Liver (tissue), 9 donors: ENCODE data around the gene NFIL3. TPM values are rescaled to one million over a fixed set of nuclear protein-coding genes. Genes with fewer than 3 reads are reported as not detected.

Experiments used
- DNase-seq: peaks from one replicate; pipeline ENCODE4 v3.0.0-alpha.2; 2017; ENCODE audit warnings: low spot score
- H3K27ac ChIP-seq, 2 donors: one replicate each; pipeline ENCODE4 v1.7.0; 2013; ENCODE audit warnings: inconsistent platforms in 2 of 2, low read length in 2 of 2, control low read depth in 1 of 2, low read depth in 1 of 2, mild to moderate bottlenecking in 1 of 2
- H3K27me3 ChIP-seq, 4 donors: one replicate each; pipeline versions ENCODE4 v1.6.1 to v1.7.0; 2013; ENCODE audit warnings: low read length in 3 of 4, inconsistent platforms in 1 of 4, mild to moderate bottlenecking in 1 of 4, moderate library complexity in 1 of 4; ENCODE audit not compliant: control insufficient read depth in 4 of 4, insufficient read depth in 4 of 4
- H3K36me3 ChIP-seq, 4 donors: one replicate each; pipeline versions ENCODE4 v1.6.1 to v1.7.0; 2013; ENCODE audit warnings: low read length in 3 of 4, mild to moderate bottlenecking in 3 of 4, low read depth in 1 of 4, moderate library complexity in 1 of 4; ENCODE audit not compliant: control insufficient read depth in 4 of 4, insufficient read depth in 3 of 4
- H3K4me1 ChIP-seq, 4 donors: one replicate each; pipeline versions ENCODE4 v1.6.1 to v1.7.0; 2013; ENCODE audit warnings: low read length in 3 of 4, mild to moderate bottlenecking in 3 of 4, moderate library complexity in 1 of 4; ENCODE audit not compliant: control insufficient read depth in 4 of 4, insufficient read depth in 4 of 4
- H3K4me3 ChIP-seq, 3 donors: one replicate each; pipeline versions ENCODE4 v1.6.1 to v1.7.0; 2013; ENCODE audit warnings: low read length in 3 of 3, control low read depth in 1 of 3, low read depth in 1 of 3, mild to moderate bottlenecking in 1 of 3
- H3K9ac ChIP-seq, 2 donors: one replicate each; pipeline ENCODE4 v1.7.0; 2013; ENCODE audit warnings: low read length in 2 of 2, mild to moderate bottlenecking in 2 of 2, moderate library complexity in 2 of 2, control low read depth in 1 of 2, low read depth in 1 of 2
- H3K9me3 ChIP-seq, 4 donors: one replicate each; pipeline versions ENCODE4 v1.6.1 to v1.7.0; 2013; ENCODE audit warnings: low read length in 3 of 4; ENCODE audit not compliant: control insufficient read depth in 4 of 4
- EGR1 ChIP-seq, 2 donors: IDR thresholded peaks; 2 replicates each; pipeline ENCODE4 v1.6.1; 2016 to 2018; ENCODE audit warnings: antibody characterized with exemption in 2 of 2, low read depth in 2 of 2
- FOXA1 ChIP-seq: IDR thresholded peaks from 2 replicates; pipeline ENCODE4 v1.6.1; 2016; ENCODE audit warnings: antibody characterized with exemption
- FOXA2 ChIP-seq: IDR thresholded peaks from 2 replicates; pipeline ENCODE4 v1.6.1; 2016; ENCODE audit warnings: antibody characterized with exemption
- GABPA ChIP-seq, 2 donors: IDR thresholded peaks in 1 of 2; conservative IDR thresholded peaks in 1 of 2; 2 replicates each; pipeline ENCODE4 v1.6.1; 2016; ENCODE audit warnings: antibody characterized with exemption in 2 of 2, mild to moderate bottlenecking in 1 of 2, moderate library complexity in 1 of 2
- HNF4A ChIP-seq, 2 donors: conservative IDR thresholded peaks; 2 replicates each; pipeline ENCODE4 v1.6.1; 2016; ENCODE audit warnings: antibody characterized with exemption in 2 of 2, mild to moderate bottlenecking in 2 of 2
- HNF4G ChIP-seq: IDR thresholded peaks from 2 replicates; pipeline ENCODE4 v1.6.1; 2016; ENCODE audit warnings: antibody characterized with exemption
- JUND ChIP-seq, 2 donors: IDR thresholded peaks; 2 replicates each; pipeline ENCODE4 v1.6.1; 2016; ENCODE audit warnings: antibody characterized with exemption in 2 of 2
- NR2F2 ChIP-seq: IDR thresholded peaks from 2 replicates; pipeline ENCODE4 v1.6.1; 2016; ENCODE audit warnings: antibody characterized with exemption
- RAD21 ChIP-seq, 2 donors: IDR thresholded peaks; 2 replicates each; pipeline ENCODE4 v1.6.1; 2016; ENCODE audit warnings: antibody characterized with exemption in 2 of 2, mild to moderate bottlenecking in 2 of 2
- RXRA ChIP-seq, 2 donors: IDR thresholded peaks; 2 replicates each; pipeline ENCODE4 v1.6.1; 2017 to 2018; ENCODE audit warnings: antibody characterized with exemption in 2 of 2, mild to moderate bottlenecking in 1 of 2
- SP1 ChIP-seq: IDR thresholded peaks from 2 replicates; pipeline ENCODE4 v1.6.1; 2018; ENCODE audit warnings: antibody characterized with exemption, mild to moderate bottlenecking
- TAF1 ChIP-seq: conservative IDR thresholded peaks from 2 replicates; pipeline ENCODE4 v1.6.1; 2016; ENCODE audit warnings: antibody characterized with exemption, mild to moderate bottlenecking
- YY1 ChIP-seq: IDR thresholded peaks from 2 replicates; pipeline ENCODE4 v1.6.1; 2016; ENCODE audit warnings: antibody characterized with exemption, mild to moderate bottlenecking
- WGBS: extraction: QIAGEN DNeasy Blood & Tissue Kit; methylation state at CpG from one replicate; pipeline ENCODE4 v1.1.7; 2013; 5-methylcytosine and 5-hydroxymethylcytosine counted together
- polyA plus RNA-seq, 2 donors: library from polyadenylated mRNA; stranded (reverse) in 1 of 2; unstranded in 1 of 2; fragments of 200-250 nt in 1 of 2; fragments of >200 nt in 1 of 2; fragmentation: Nextera tagmentation in 1 of 2; extraction: Ambion mirVana in 1 of 2; gene quantifications; one replicate each; pipeline versions ENCODE4 v1.2.1 to v1.2.3, GENCODE V29; 2013 to 2015
- total RNA-seq, 2 donors: library from RNA; depleted of rRNA; stranded (reverse); fragments of >200 nt; gene quantifications; one replicate each; pipeline ENCODE4 v1.2.3, GENCODE V29; 2014
- TF ChIP-seq, protein P1 (sequence below): IDR thresholded peaks from 2 replicates; pipeline ENCODE4 v1.6.1; 2016; ENCODE audit warnings: antibody characterized with exemption, mild to moderate bottlenecking
- TF ChIP-seq, protein P2 (sequence below): IDR thresholded peaks from 2 replicates; pipeline ENCODE4 v1.6.1; 2016; ENCODE audit warnings: antibody characterized with exemption
- TF ChIP-seq, protein P3 (sequence below): IDR thresholded peaks from 2 replicates; pipeline ENCODE4 v1.6.1; 2016; ENCODE audit warnings: antibody characterized with exemption
- TF ChIP-seq, protein P4 (sequence below): fragments of 150-350 bp; IDR thresholded peaks from 2 replicates; pipeline ENCODE4 v1.5.1; 2017; ENCODE audit warnings: improper control_type of control experiment, low read depth, low read length; ENCODE audit not compliant: missing input control
- TF ChIP-seq, protein P5 (sequence below): IDR thresholded peaks from 2 replicates; pipeline ENCODE4 v1.6.1; 2016; ENCODE audit warnings: antibody characterized with exemption
- donor health status: healthy.
- donor health status: healthy.
- donor health status: healthy.
- donor health status: healthy.
- donor health status: healthy.

NFIL3 gene
- total and polyA plus RNA-seq, 4 donors: 6.6 to 20.2 (median 8.5) TPM

DNA sequence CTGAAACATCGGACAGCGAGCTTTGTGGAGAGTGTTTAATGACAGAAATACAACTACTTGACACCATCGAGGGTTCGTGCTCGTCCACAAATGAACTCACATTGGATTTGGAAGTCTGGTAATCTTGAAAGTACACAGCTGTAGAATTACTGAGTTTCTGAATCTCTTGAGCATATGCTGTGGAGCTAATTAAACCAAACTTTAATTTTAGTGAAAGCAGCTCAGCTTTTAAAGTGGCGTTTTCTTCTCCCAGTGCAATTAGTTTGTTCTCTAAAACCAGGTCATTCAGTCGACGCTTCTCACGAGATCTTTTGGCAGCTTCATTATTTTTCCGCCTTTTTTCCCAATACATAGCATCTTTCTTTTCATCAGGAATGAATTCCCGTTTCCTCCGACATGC, 13.5 kb downstream of the NFIL3 start:
- H3K27me3 ChIP-seq: no peaks in the 10 kb centered on the region
- H3K4me3 ChIP-seq: no peak overlapping the region
- H3K9me3 ChIP-seq: no peaks in the 10 kb centered on the region
- no peak overlapping the region for H3K27ac ChIP-seq
- WGBS: 97% methylated on average over 12 of the region's 12 CpGs
- no peak for DNase-seq
- H3K9ac ChIP-seq: no peak overlapping the region
- TF ChIP-seq, protein P1, sequence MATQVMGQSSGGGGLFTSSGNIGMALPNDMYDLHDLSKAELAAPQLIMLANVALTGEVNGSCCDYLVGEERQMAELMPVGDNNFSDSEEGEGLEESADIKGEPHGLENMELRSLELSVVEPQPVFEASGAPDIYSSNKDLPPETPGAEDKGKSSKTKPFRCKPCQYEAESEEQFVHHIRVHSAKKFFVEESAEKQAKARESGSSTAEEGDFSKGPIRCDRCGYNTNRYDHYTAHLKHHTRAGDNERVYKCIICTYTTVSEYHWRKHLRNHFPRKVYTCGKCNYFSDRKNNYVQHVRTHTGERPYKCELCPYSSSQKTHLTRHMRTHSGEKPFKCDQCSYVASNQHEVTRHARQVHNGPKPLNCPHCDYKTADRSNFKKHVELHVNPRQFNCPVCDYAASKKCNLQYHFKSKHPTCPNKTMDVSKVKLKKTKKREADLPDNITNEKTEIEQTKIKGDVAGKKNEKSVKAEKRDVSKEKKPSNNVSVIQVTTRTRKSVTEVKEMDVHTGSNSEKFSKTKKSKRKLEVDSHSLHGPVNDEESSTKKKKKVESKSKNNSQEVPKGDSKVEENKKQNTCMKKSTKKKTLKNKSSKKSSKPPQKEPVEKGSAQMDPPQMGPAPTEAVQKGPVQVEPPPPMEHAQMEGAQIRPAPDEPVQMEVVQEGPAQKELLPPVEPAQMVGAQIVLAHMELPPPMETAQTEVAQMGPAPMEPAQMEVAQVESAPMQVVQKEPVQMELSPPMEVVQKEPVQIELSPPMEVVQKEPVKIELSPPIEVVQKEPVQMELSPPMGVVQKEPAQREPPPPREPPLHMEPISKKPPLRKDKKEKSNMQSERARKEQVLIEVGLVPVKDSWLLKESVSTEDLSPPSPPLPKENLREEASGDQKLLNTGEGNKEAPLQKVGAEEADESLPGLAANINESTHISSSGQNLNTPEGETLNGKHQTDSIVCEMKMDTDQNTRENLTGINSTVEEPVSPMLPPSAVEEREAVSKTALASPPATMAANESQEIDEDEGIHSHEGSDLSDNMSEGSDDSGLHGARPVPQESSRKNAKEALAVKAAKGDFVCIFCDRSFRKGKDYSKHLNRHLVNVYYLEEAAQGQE: no peak
- TF ChIP-seq JUND (IDR thresholded peaks at IDR 0.05) (no peak), RAD21 (IDR thresholded peaks at IDR 0.05) (no peak), HNF4A (conservative IDR thresholded peaks at IDR 0.05) (no peak), HNF4G (no peak), TAF1 (no peak), FOXA2 (no peak), SP1 (no peak), RXRA (IDR thresholded peaks at IDR 0.05) (no peak), NR2F2 (no peak), FOXA1 (no peak), EGR1 (IDR thresholded peaks at IDR 0.05; ENCODE audit: low read depth in 2 of 2) (no peak), GABPA (IDR thresholded peaks at IDR 0.05 in 1 of 2, conservative IDR thresholded peaks at IDR 0.05 in 1 of 2) (no peak), YY1 (no peak)
- TF ChIP-seq, protein P2, sequence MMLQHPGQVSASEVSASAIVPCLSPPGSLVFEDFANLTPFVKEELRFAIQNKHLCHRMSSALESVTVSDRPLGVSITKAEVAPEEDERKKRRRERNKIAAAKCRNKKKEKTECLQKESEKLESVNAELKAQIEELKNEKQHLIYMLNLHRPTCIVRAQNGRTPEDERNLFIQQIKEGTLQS: no peak
- TF ChIP-seq, protein P3, sequence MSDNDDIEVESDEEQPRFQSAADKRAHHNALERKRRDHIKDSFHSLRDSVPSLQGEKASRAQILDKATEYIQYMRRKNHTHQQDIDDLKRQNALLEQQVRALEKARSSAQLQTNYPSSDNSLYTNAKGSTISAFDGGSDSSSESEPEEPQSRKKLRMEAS: no peak
- TF ChIP-seq, protein P4, sequence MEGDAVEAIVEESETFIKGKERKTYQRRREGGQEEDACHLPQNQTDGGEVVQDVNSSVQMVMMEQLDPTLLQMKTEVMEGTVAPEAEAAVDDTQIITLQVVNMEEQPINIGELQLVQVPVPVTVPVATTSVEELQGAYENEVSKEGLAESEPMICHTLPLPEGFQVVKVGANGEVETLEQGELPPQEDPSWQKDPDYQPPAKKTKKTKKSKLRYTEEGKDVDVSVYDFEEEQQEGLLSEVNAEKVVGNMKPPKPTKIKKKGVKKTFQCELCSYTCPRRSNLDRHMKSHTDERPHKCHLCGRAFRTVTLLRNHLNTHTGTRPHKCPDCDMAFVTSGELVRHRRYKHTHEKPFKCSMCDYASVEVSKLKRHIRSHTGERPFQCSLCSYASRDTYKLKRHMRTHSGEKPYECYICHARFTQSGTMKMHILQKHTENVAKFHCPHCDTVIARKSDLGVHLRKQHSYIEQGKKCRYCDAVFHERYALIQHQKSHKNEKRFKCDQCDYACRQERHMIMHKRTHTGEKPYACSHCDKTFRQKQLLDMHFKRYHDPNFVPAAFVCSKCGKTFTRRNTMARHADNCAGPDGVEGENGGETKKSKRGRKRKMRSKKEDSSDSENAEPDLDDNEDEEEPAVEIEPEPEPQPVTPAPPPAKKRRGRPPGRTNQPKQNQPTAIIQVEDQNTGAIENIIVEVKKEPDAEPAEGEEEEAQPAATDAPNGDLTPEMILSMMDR: no peak
- TF ChIP-seq, protein P5, sequence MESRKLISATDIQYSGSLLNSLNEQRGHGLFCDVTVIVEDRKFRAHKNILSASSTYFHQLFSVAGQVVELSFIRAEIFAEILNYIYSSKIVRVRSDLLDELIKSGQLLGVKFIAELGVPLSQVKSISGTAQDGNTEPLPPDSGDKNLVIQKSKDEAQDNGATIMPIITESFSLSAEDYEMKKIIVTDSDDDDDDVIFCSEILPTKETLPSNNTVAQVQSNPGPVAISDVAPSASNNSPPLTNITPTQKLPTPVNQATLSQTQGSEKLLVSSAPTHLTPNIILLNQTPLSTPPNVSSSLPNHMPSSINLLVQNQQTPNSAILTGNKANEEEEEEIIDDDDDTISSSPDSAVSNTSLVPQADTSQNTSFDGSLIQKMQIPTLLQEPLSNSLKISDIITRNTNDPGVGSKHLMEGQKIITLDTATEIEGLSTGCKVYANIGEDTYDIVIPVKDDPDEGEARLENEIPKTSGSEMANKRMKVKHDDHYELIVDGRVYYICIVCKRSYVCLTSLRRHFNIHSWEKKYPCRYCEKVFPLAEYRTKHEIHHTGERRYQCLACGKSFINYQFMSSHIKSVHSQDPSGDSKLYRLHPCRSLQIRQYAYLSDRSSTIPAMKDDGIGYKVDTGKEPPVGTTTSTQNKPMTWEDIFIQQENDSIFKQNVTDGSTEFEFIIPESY: no peak
- peaks cover 10 to 26% (median 22%) of the 10 kb centered on the region in 4 donors for H3K36me3 ChIP-seq
- peaks cover 0 to 10% (median 2%) of the 10 kb centered on the region in 4 donors for H3K4me1 ChIP-seq
